Right lobe of liver (tissue), 4 donors: ENCODE data around the gene SRGAP2B.
"Not testable (repeated sequence)": the region's sequence is repeated elsewhere in the genome, so short reads cannot be mapped to it uniquely, and the experiment has no call there.

Source experiments
- CTCF ChIP-seq, 4 donors: fragments of 200-600 bp in 3 of 4; fragments of 450-650 bp in 1 of 4; IDR thresholded peaks; one replicate each; pipeline versions ENCODE4 v1.5.1 to v1.8.0; 2016 to 2022; ENCODE audit warnings: antibody characterized with exemption in 4 of 4, mild to moderate bottlenecking in 2 of 4
- POLR2A ChIP-seq: fragments of 450-650 bp; IDR thresholded peaks from one replicate; pipeline ENCODE4 v1.6.1; 2017; ENCODE audit warnings: antibody characterized with exemption, mild to moderate bottlenecking
- donor health status: DM: no; HTN: no; CAD: no.
- donor health status: DM: no; HTN: no; CAD: no.
- donor health status: DM: no; HTN: yes; CAD: no.

DNA sequence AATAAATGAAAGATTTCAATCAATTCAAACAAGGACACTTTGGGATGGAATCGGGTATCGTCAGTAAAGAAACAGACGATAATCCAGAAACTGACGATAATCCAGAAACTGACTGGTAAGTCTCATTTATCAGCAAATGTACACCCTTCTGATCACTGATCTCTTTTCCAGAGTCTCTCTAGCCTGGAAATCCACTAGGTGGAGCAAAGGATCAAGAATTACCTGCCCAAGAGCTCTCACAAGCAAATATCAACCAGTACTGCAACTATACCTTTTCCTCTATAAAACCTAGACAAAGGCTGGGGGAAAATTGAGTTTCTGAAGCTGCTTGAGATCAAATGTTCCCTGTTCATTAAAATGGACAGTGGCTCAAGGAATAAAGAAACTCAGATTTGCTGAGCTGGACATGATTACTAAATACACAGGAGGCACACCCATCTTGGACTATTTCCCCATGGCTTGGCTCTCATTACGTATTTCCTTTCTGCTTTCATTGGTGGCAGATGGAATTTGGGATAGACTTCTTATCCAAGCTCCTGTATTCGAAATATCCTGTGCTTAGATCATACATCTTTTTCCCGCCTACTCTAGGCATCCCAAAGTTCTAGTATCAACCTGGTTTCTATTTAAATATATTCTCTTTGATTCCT, 29.0 kb upstream of the SRGAP2B start:
- not testable (repeated sequence) for TF ChIP-seq CTCF (IDR thresholded peaks at IDR 0.05); POLR2A
